Measurements from ENCODE around the gene CENPA. TPM values are rescaled to one million over a fixed set of nuclear protein-coding genes. Genes with fewer than 3 reads are reported as not detected.
"Not testable (repeated sequence)": the region's sequence is repeated elsewhere in the genome, so short reads cannot be mapped to it uniquely, and the experiment has no call there.

CENPA gene
- total RNA-seq, 1 donor from 2014 or later = 4.7 TPM

GRCh38 chr2:26811791-26812694, 26.2 kb downstream of the CENPA start:
- Mint-ChIP-seq H3K36me3 (ENCODE audit: unreplicated experiment) (peaks cover 4% of the 10 kb centered on the region), H3K27me3 (ENCODE audit: unreplicated experiment) (peaks cover 10% of the 10 kb centered on the region), H3K4me3 (ENCODE audit: unreplicated experiment) (no peak overlapping the region), H3K27ac (ENCODE audit: unreplicated experiment) (no peak overlapping the region), H3K4me1 (ENCODE audit: low read depth, unreplicated experiment) (peaks cover 13% of the 10 kb centered on the region), H3K9me3 (ENCODE audit: unreplicated experiment) (peaks cover 3% of the 10 kb centered on the region)
- no peak for TF ChIP-seq CTCF (IDR thresholded peaks at IDR 0.05; ENCODE audit: partially characterized antibody, unreplicated experiment)
- DNase-seq = no peak

- peaks cover 3% of the 10 kb centered on the region for H3K9me3 Mint-ChIP-seq (ENCODE audit: unreplicated experiment)
- no peak for TF ChIP-seq CTCF (IDR thresholded peaks at IDR 0.05; ENCODE audit: partially characterized antibody, unreplicated experiment)
Observed at GRCh38 chr2:26812731-26813130, 26.9 kb downstream of the CENPA start.

GRCh38 chr2:26814072-26814765, 28.4 kb downstream of the CENPA start:
- Mint-ChIP-seq H3K27me3 (ENCODE audit: unreplicated experiment) (peaks cover 10% of the 10 kb centered on the region), H3K4me1 (ENCODE audit: low read depth, unreplicated experiment) (peaks cover 15% of the 10 kb centered on the region)
- H3K27ac Mint-ChIP-seq (ENCODE audit: unreplicated experiment); DNase-seq; H3K36me3 Mint-ChIP-seq (ENCODE audit: unreplicated experiment); H3K4me3 Mint-ChIP-seq (ENCODE audit: unreplicated experiment); H3K9me3 Mint-ChIP-seq (ENCODE audit: unreplicated experiment): not testable (repeated sequence)

More at GRCh38 chr2:26812731-26813130, 26.9 kb downstream of the CENPA start:
- Mint-ChIP-seq H3K36me3 (ENCODE audit: unreplicated experiment) (peaks cover 4% of the 10 kb centered on the region), H3K27me3 (ENCODE audit: unreplicated experiment) (peaks cover 10% of the 10 kb centered on the region), H3K4me3 (ENCODE audit: unreplicated experiment) (no peak overlapping the region), H3K27ac (ENCODE audit: unreplicated experiment) (no peak overlapping the region), H3K4me1 (ENCODE audit: low read depth, unreplicated experiment) (peaks cover 13% of the 10 kb centered on the region)
- DNase-seq = no peak

GRCh38 chr2:26816893-26817292, 31.0 kb downstream of the CENPA start:
- peaks cover 9% of the 10 kb centered on the region for H3K4me1 Mint-ChIP-seq (ENCODE audit: low read depth, unreplicated experiment)
- no peak overlapping the region for H3K4me3 Mint-ChIP-seq (ENCODE audit: unreplicated experiment)
- peaks cover 4% of the 10 kb centered on the region for H3K36me3 Mint-ChIP-seq (ENCODE audit: unreplicated experiment)
- H3K27ac Mint-ChIP-seq (ENCODE audit: unreplicated experiment) = no peak overlapping the region
- TF ChIP-seq CTCF (IDR thresholded peaks at IDR 0.05; ENCODE audit: partially characterized antibody, unreplicated experiment) = no peak
- H3K9me3 Mint-ChIP-seq (ENCODE audit: unreplicated experiment) = peaks cover 3% of the 10 kb centered on the region
- DNase-seq = no peak
- peaks cover 10% of the 10 kb centered on the region for H3K27me3 Mint-ChIP-seq (ENCODE audit: unreplicated experiment)

GRCh38 chr2:26818255-26818654, 32.4 kb downstream of the CENPA start:
- no peak for TF ChIP-seq CTCF (IDR thresholded peaks at IDR 0.05; ENCODE audit: partially characterized antibody, unreplicated experiment)
- no peak for DNase-seq
- Mint-ChIP-seq H3K36me3 (ENCODE audit: unreplicated experiment) (peaks cover 4% of the 10 kb centered on the region), H3K27ac (ENCODE audit: unreplicated experiment) (no peak overlapping the region), H3K27me3 (ENCODE audit: unreplicated experiment) (peaks cover 4% of the 10 kb centered on the region), H3K9me3 (ENCODE audit: unreplicated experiment) (peaks cover 3% of the 10 kb centered on the region), H3K4me3 (ENCODE audit: unreplicated experiment) (no peak overlapping the region), H3K4me1 (ENCODE audit: low read depth, unreplicated experiment) (peaks cover 9% of the 10 kb centered on the region)

Data from glutamatergic neuron (in vitro differentiated cells).